Body of pancreas (tissue), 4 donors: ENCODE results near the gene ABCC3.

Experiments
- CTCF ChIP-seq, 7 experiments: fragments of 450-650 bp in 4 of 7; fragments of 200-600 bp in 3 of 7; sonication (generic) in 3 of 7; IDR thresholded peaks; one replicate each; pipeline ENCODE4 v1.5.1; 2016 to 2019; ENCODE audit warnings: antibody characterized with exemption in 7 of 7
- POLR2A ChIP-seq, 3 donors: fragments of 450-650 bp; IDR thresholded peaks; one replicate each; pipeline ENCODE4 v1.6.1; 2016; ENCODE audit warnings: antibody characterized with exemption in 3 of 3, mild to moderate bottlenecking in 2 of 3

GRCh38 chr17:50722746-50723145, 88.1 kb downstream of the ABCC3 start:
- TF ChIP-seq CTCF (IDR thresholded peaks at IDR 0.05) (no peak), POLR2A (IDR thresholded peaks at IDR 0.05) (no peak)
